ENCODE measurements around the gene SLC41A3.

The SLC41A3 gene

GRCh38 chr3:126083913-126084767, at the start of gene SLC41A3:
Gene SLC41A3, minus strand, starts transcription at chr3:126084124. Its CDS starts 15,905 bp downstream, at chr3:126068219.
- in situ Hi-C loops (cut with MboI; ENCODE audit: low sequenced_read_pairs) = no loop called here

- in situ Hi-C loops (cut with MboI; ENCODE audit: low sequenced_read_pairs) = no loop called here
These were observed 49.7 kb upstream of the SLC41A3 start for GRCh38 chr3:126133606-126134005.

GRCh38 chr3:126132751-126133511, 49.0 kb upstream of the SLC41A3 start:
- in situ Hi-C loops (cut with MboI; ENCODE audit: low sequenced_read_pairs) = no loop called here

- in situ Hi-C loops (cut with MboI; ENCODE audit: low sequenced_read_pairs) = no loop called here
These were observed 48.2 kb upstream of the SLC41A3 start for GRCh38 chr3:126131881-126132750.

- in situ Hi-C loops (cut with MboI; ENCODE audit: low sequenced_read_pairs) = no loop called here
These were observed 47.2 kb upstream of the SLC41A3 start for GRCh38 chr3:126130981-126131745.

- in situ Hi-C loops (cut with MboI; ENCODE audit: low sequenced_read_pairs) = no loop called here
These were observed 46.3 kb upstream of the SLC41A3 start for GRCh38 chr3:126130081-126130855.

- in situ Hi-C loops (cut with MboI; ENCODE audit: low sequenced_read_pairs) = no loop called here
These were observed 45.5 kb upstream of the SLC41A3 start for GRCh38 chr3:126129398-126129891.

- in situ Hi-C loops (cut with MboI; ENCODE audit: low sequenced_read_pairs) = no loop called here
These were observed 44.8 kb upstream of the SLC41A3 start for GRCh38 chr3:126128504-126129397.

- in situ Hi-C loops (cut with MboI; ENCODE audit: low sequenced_read_pairs) = no loop called here
These were observed 44.0 kb upstream of the SLC41A3 start for GRCh38 chr3:126127904-126128303.

GRCh38 chr3:126127452-126127851, 43.5 kb upstream of the SLC41A3 start:
- in situ Hi-C loops (cut with MboI; ENCODE audit: low sequenced_read_pairs) = no loop called here

GRCh38 chr3:126126811-126127431, 43.0 kb upstream of the SLC41A3 start:
- in situ Hi-C loops (cut with MboI; ENCODE audit: low sequenced_read_pairs) = no loop called here

- in situ Hi-C loops (cut with MboI; ENCODE audit: low sequenced_read_pairs) = no loop called here
These were observed 42.4 kb upstream of the SLC41A3 start for GRCh38 chr3:126126286-126126685.

- in situ Hi-C loops (cut with MboI; ENCODE audit: low sequenced_read_pairs) = no loop called here
These were observed 41.9 kb upstream of the SLC41A3 start for GRCh38 chr3:126125781-126126251.

GRCh38 chr3:126125341-126125740, 41.4 kb upstream of the SLC41A3 start:
- in situ Hi-C loops (cut with MboI; ENCODE audit: low sequenced_read_pairs) = no loop called here

GRCh38 chr3:126124896-126125295, 41.0 kb upstream of the SLC41A3 start:
- in situ Hi-C loops (cut with MboI; ENCODE audit: low sequenced_read_pairs) = no loop called here

- in situ Hi-C loops (cut with MboI; ENCODE audit: low sequenced_read_pairs) = no loop called here
These were observed 40.4 kb upstream of the SLC41A3 start for GRCh38 chr3:126124148-126124868.

GRCh38 chr3:126121632-126122031, 37.7 kb upstream of the SLC41A3 start:
- in situ Hi-C loops (cut with MboI; ENCODE audit: low sequenced_read_pairs) = no loop called here

Measured in hTERT RPE-1 (cell line).